K562 (cell line): ENCODE measurements around the gene INSYN2B.

Experiments
- ARHGAP35 ChIP-seq: fragments of 450-650 bp; IDR thresholded peaks from 2 replicates; pipeline ENCODE4 v1.6.1; 2018; ENCODE audit not compliant: partially characterized antibody
- CBFB ChIP-seq: sonication (generic); formaldehyde crosslinking; IDR thresholded peaks from 2 replicates; pipeline ENCODE4 v1.4.0; 2020; ENCODE audit warnings: mild to moderate bottlenecking, missing genetic modification reagents
- EP300 ChIP-seq: IDR thresholded peaks from 2 replicates; pipeline ENCODE4 v1.6.1; 2012; ENCODE audit warnings: low read length, improper control_type of control experiment
- EZH2 ChIP-seq: IDR thresholded peaks from 2 replicates; pipeline ENCODE4 v1.6.1; 2012; ENCODE audit warnings: low read depth, mild to moderate bottlenecking, inconsistent platforms, low read length, borderline replicate concordance
- POLR2AphosphoS5 ChIP-seq: IDR thresholded peaks from 2 replicates; pipeline ENCODE4 v1.6.1; 2011; ENCODE audit warnings: mild to moderate bottlenecking, low read depth, low read length, moderate library complexity; ENCODE audit not compliant: control insufficient read depth, insufficient read depth
- POLR3A ChIP-seq: IDR thresholded peaks from 2 replicates; pipeline ENCODE4 v1.6.1; 2011; ENCODE audit warnings: borderline replicate concordance, mild to moderate bottlenecking, moderate library complexity; ENCODE audit not compliant: insufficient read length, insufficient read depth; ENCODE audit errors: extremely low read depth
- TCF7 ChIP-seq: sonication (generic); IDR thresholded peaks from 2 replicates; pipeline ENCODE4 v1.6.1; 2016; ENCODE audit warnings: antibody characterized with exemption, borderline replicate concordance
- TF ChIP-seq, protein P1 (sequence below), 2 experiments: fragments of 450-650 bp; IDR thresholded peaks; 2 replicates each; pipeline ENCODE4 v1.6.1; 2016

DNA sequence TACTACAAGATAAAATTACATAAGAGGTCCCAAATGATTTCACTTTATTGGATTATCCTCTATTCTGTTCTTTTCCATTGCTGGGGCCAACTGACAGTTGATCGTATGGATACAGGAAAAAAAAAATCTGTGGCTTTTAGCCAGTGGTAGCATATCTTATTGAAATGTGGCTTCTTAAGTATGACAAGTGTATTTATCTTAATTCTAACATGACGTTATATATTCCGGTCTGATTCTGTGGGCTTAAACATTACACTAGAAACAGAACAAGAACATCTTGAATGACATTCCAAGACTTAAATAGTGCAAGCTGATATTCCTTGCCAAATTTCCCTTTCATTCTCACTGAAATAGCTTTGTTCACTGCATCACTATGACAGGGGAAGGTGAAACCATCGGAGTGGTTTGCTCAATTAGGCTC is 117.9 kb downstream of the INSYN2B start:
- TF ChIP-seq ARHGAP35, result no peak
- TF ChIP-seq POLR2AphosphoS5, result no peak
- no peak for TF ChIP-seq POLR3A
- TF ChIP-seq, protein P1, sequence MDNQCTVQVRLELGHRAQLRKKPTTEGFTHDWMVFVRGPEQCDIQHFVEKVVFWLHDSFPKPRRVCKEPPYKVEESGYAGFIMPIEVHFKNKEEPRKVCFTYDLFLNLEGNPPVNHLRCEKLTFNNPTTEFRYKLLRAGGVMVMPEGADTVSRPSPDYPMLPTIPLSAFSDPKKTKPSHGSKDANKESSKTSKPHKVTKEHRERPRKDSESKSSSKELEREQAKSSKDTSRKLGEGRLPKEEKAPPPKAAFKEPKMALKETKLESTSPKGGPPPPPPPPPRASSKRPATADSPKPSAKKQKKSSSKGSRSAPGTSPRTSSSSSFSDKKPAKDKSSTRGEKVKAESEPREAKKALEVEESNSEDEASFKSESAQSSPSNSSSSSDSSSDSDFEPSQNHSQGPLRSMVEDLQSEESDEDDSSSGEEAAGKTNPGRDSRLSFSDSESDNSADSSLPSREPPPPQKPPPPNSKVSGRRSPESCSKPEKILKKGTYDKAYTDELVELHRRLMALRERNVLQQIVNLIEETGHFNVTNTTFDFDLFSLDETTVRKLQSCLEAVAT (IDR thresholded peaks at IDR 0.05), result no peak
- no peak for TF ChIP-seq EP300
- TF ChIP-seq EZH2, result no peak
- TF ChIP-seq TCF7, result no peak
- no peak for TF ChIP-seq CBFB
